22Rv1 (cell line): ENCODE data around the gene COL25A1.

Experiments
- H3K27ac ChIP-seq: fragments of 450-650 bp; 2 replicates; pipeline ENCODE4 v1.5.1; 2017
- CTCF ChIP-seq: fragments of 450-650 bp; IDR thresholded peaks from 2 replicates; pipeline ENCODE4 v1.5.1; 2017; ENCODE audit warnings: mild to moderate bottlenecking
- ZFX ChIP-seq: fragments of 450-650 bp; IDR thresholded peaks from 2 replicates; pipeline ENCODE4 v1.6.1; 2017; ENCODE audit warnings: antibody characterized with exemption, borderline replicate concordance

Gene COL25A1

GRCh38 chr4:108903464-108904221 lies 398.8 kb downstream of the COL25A1 start:
- TF ChIP-seq CTCF (no peak), ZFX (no peak)
- no peak overlapping the region for H3K27ac ChIP-seq

GRCh38 chr4:108902769-108903168 lies 399.7 kb downstream of the COL25A1 start:
- no peak overlapping the region for H3K27ac ChIP-seq
- TF ChIP-seq ZFX (no peak), CTCF (no peak)

- no peak overlapping the region for H3K27ac ChIP-seq
- TF ChIP-seq ZFX = no peak
Measured at GRCh38 chr4:108901291-108901690, 401.2 kb downstream of the COL25A1 start.

GRCh38 chr4:108900018-108900580 lies 402.4 kb downstream of the COL25A1 start:
- TF ChIP-seq ZFX = no peak
- TF ChIP-seq CTCF = no peak
- H3K27ac ChIP-seq = no peak overlapping the region

- H3K27ac ChIP-seq = no peak overlapping the region
- TF ChIP-seq CTCF = no peak
- no peak for TF ChIP-seq ZFX
Measured at GRCh38 chr4:108893468-108893867, 409.0 kb downstream of the COL25A1 start.

GRCh38 chr4:108891896-108892590 lies 410.4 kb downstream of the COL25A1 start:
- no peak overlapping the region for H3K27ac ChIP-seq
- TF ChIP-seq ZFX (no peak), CTCF (no peak)

- no peak overlapping the region for H3K27ac ChIP-seq
- TF ChIP-seq ZFX (no peak), CTCF (no peak)
Measured at GRCh38 chr4:108890484-108890881, 412.0 kb downstream of the COL25A1 start.
